GM18873 (cell line): ENCODE measurements around the gene WNT9A.

Experiments used
- ATAC-seq: cut with Tn5 transposase; IDR thresholded peaks from one replicate; pipeline ENCODE4 v1.9.1; 2021; ENCODE audit warnings: mild to moderate bottlenecking, moderate library complexity, moderate number of reproducible peaks; ENCODE audit not compliant: unreplicated experiment, low FRiP score

The WNT9A gene

DNA sequence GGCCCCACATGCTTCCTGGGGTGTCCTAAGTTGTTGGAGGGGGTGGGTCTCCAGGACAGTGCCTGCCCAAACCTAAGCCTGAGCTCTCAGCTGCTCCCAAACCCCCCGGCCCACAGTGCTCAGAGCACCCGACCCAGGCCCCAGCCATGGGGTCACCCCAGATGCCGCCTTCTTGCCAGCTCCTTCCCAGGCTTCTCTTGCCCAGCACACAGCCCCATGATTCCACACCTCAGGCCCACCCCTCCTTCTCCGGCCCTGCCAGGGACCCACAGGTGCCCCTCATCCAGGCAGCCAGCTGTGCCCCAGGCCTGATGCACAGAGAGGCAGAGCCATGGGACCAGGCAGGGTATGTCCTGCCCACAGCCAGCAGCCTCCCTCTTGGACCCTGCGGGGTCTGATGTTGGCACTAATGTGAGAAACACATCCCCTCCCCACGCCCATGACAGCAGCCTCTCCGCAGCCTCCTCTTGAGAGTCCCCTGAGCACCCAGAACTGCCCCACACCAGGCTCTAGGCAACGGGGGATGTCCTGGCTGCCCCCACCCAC lies 4.9 kb downstream of the WNT9A start:
- no peak for ATAC-seq

DNA sequence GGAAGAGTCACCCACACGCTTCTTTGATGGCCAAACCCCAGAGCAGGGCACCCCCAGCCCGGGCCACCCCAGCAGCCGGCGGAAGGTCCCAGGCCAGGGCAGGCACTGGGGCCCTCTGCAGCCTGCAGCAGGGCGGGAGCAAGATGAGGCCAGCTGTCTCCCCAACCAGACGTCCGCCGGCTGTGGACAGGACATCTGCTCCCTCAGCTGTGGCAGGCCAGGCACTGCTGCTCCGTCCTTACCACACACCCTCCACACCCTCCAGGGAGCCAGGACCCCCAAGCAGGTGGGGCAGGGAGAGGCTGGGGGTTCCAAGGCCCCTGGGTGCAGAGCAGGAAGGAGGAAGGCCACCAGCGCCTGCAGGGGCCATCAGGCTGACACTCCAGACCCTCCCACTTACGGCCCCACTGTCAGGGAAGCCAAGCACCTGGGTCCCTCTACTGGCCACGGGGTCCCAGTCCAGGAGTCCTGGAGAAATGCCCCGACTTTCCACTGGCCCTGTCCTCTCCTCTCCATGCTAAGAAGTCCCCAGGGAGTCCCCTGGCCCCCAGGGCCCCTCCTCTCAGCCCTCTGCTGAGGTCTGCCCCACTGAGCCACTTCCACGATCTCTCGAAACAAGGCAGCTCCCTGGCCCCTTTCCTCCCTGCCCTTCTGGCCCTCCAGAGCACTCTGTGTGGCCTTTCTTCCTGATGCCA lies 5.6 kb downstream of the WNT9A start:
- no peak for ATAC-seq

GRCh38 chr1:227941509-227942020 lies 6.2 kb downstream of the WNT9A start:
- ATAC-seq = no peak

GRCh38 chr1:227940791-227941241 lies 6.9 kb downstream of the WNT9A start:
- no peak for ATAC-seq

GRCh38 chr1:227939791-227940771 lies 7.7 kb downstream of the WNT9A start:
- no peak for ATAC-seq

- ATAC-seq = no peak
These were observed 8.6 kb downstream of the WNT9A start for GRCh38 chr1:227938911-227939790.

- no peak for ATAC-seq
These were observed 9.5 kb downstream of the WNT9A start for GRCh38 chr1:227938276-227938675.

DNA sequence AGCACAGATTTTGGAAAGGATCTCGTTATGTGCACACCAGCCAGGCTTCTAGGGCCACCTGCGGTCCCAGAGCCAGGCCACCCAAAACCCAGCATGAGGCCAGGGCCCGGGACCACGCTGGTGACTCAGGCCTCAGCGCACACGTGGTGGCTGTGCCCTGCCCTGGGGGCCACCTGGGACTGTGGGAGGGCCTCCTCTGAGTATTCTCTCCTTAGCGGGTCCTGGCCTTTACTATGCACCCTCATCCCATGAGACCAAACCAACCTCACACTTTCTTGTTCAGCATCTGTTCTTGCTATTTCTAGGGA lies 9.9 kb downstream of the WNT9A start:
- ATAC-seq = no peak

GRCh38 chr1:227937031-227937837 lies 10.5 kb downstream of the WNT9A start:
- ATAC-seq = no peak

GRCh38 chr1:227935826-227936225 lies 11.9 kb downstream of the WNT9A start:
- no peak for ATAC-seq

DNA sequence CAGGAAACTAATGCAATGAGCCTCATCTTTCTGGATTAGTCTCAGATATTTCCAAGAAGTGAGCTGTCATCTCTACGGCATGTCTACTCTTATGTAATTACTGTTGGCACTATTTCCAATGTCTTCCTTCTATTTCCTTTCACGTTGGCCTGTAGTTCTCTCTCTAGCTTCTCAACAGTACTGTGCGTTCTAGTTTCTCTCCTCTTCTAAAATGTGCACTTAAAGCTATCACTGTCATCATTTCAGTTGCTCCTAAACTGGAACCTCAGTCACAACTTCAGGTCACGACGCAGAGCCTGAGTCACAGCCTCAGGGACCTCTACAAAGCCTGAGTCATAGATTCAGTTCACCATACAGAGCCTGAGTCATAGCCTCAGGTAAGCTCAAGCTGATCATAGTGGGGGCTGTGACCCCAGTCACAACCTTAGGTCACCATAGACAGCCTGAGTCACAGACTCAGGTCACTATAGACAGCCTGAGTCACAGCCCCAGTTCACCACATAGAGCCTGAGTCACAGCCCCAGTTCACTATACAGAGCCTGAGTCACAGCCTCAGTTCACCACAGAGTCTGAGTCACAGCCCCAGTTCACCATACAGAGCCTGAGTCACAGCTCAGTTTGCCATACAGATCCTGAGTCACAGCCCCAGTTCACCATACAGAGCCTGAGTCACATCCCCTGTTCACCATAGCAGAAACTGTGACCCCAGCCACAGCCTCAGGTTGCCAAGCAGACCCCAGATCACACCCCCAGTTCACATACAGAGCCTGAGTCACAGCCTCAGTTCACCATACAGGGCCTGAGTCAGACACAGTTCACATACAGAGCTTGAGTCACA lies 13.0 kb downstream of the WNT9A start:
- no peak for ATAC-seq

- no peak for ATAC-seq
These were observed 17.8 kb downstream of the WNT9A start for GRCh38 chr1:227929751-227930472.

- no peak for ATAC-seq
These were observed 18.8 kb downstream of the WNT9A start for GRCh38 chr1:227928811-227929375.

DNA sequence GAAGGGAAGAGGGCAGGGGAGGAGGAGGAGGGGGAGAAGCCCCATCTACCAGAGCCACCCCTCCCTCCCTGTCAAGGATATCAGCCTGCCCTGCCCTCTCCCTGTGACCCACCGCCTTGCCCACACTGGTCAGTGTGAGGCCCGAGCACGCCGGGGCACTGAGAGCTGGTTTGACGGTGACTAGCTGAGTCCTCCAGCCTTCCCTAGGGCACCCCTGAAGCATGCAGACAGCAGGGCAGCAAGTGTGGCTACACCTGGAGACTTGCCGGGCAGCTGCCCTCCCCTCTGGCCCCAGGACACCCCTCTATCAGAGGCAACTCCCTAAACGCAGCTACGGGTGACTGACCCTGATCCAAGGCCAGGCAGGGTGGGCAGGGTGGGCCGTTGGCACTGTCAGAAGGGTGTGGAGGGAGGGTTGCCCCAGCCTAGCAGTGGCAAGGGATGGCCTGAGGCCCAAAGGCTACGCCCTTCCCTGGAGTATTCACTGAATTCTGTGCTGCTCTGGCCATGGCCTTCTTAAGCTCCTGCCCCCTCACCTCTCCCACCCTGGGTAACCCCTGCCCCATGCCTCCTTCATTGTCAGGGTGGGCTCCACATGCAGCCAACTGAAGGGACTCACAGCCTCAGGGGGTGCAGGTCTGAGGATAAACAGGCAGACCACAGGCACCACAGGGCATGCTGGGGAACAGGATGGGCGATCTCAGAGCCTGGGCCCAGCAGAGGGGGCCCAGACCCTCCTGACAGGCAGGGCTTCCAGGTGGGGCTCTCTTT lies 19.6 kb downstream of the WNT9A start:
- ATAC-seq = no peak

DNA sequence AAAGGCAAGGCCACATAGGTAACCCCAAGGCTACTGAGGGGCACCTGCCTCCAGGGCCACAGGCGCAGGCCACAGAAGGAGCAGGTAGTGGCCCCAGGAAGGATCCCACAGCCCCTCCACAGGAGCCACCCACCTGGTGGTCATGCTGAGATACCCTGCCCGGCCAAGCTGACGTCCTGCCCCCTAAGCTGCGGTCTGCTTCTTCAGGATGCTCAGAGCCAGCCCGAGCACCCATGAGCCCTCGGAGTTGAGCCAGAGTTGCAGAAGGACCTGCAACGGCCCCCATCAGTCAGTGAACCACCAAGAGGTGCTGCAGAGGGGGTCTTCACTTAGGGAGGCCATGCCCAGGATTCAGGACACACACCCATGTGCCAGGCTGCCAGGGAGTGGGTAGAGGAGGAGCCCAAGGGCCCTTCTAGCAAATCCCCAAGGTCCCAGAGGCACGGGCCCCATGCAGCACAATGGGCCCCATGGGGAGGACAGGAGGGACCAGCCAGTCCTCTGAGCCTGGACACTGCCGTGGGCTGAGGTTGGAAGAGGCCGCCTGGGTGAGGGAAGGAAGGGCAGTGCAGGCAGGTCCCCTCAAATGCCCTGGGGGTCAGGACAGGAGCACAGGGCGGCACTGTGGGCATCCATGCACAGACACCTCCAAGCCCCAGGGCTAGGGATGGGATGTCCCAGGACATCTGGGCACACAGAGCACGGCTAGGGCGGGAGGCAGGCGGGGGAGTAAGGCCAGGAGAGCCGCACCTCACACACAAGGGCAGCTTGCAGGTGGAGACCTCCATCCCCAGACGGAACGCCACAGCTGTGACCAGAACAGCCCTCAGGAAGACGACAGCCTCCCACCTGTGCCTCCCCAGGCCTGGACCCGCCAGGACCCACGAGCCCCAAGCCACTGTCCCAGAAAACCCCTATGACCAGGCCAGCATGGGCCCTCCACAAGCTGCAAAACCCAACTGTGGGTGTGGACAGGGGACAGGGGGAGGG lies 20.5 kb downstream of the WNT9A start:
- ATAC-seq = no peak
